GM21360 (cell line): ENCODE results near the gene GPR78.

ENCODE experiments used
- ATAC-seq: cut with Tn5 transposase; IDR thresholded peaks from one replicate; pipeline ENCODE4 v1.9.1; 2021; ENCODE audit warnings: mild to moderate bottlenecking, moderate library complexity; ENCODE audit not compliant: unreplicated experiment

The GPR78 gene

GRCh38 chr4:8585721-8586212 lies 5.6 kb downstream of the GPR78 start:
- no peak for ATAC-seq

- ATAC-seq: no peak
Measured at GRCh38 chr4:8586246-8586645, 6.1 kb downstream of the GPR78 start.

DNA sequence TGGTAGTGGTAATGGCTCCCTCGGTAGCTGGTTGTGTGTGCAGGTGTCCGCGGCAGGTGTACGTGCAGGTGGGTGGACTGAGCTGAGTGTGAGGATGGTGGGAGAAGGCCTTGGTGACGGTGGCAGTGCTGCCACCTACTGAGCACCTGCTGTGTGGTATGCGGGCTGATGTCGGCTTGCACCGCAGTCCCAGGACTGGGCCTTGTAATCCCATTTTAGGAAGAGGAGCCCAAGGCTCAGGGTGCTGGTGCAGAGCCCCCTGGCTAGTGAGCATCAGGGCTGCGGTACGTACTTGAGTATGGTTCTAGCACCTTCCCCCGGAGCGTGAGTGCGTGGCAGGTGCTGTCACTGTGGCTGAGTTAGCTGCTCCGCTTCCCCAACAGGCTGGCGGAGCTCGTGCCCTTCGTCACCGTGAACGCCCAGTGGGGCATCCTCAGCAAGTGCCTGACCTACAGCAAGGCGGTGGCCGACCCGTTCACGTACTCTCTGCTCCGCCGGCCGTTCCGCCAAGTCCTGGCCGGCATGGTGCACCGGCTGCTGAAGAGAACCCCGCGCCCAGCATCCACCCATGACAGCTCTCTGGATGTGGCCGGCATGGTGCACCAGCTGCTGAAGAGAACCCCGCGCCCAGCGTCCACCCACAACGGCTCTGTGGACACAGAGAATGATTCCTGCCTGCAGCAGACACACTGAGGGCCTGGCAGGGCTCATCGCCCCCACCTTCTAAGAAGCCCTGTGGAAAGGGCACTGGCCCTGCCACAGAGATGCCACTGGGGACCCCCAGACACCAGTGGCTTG lies 6.7 kb downstream of the GPR78 start:
- ATAC-seq: no peak

DNA sequence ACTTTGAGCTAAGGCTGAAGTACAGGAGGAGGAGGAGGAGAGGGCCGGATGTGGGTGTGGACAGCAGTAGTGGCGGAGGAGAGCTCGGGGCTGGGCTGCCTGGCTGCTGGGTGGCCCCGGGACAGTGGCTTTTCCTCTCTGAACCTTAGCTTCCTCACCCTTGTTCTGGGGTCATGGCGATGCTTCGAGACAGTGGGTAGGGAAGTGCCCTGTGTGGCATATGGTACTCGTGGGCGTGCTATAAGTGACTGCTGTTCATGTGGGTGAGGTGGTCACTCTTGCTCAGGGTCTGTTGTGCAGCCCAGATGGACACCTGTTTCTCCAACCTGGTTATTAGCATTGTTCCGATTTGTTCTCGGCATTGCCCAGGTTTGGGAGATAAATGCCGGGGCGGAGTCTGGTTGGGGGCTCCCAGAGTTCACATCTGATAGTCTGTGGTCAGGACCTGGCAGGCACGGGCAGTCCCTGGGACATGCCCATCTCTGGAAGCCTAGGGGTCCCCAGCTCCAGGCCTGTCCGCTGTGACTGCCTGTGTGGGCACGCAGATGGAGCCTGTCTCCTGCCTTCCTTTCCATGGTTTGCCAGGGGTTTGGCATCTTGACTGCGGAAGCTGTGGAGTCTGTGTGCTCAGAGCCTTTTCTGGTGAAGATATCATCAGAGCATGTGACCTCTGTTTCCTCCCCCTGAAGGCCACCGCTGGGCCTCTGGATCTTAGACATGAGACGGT lies 7.4 kb downstream of the GPR78 start:
- ATAC-seq: no peak

- ATAC-seq: no peak
Measured at GRCh38 chr4:8588196-8588470, 7.9 kb downstream of the GPR78 start.

DNA sequence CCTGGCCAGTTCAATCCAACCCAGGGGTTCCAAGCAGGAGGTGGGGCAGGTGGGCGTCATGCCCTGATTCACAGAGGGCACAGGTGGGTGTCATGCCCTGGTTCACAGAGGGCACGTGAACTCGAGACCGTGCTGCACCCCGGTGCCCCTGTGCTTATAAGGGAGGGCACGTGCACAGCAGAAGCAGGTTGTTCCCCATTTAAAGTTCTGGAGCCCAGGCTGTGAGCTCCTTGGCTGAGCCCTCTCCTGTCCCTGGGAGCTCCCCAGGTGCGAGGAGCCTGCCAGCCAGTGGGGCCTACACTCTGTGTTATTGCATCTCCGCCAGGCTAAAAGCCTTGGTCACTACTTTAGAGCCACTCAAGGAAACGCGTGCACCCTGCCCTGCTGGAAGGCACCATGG lies 9.1 kb downstream of the GPR78 start:
- no peak for ATAC-seq

DNA sequence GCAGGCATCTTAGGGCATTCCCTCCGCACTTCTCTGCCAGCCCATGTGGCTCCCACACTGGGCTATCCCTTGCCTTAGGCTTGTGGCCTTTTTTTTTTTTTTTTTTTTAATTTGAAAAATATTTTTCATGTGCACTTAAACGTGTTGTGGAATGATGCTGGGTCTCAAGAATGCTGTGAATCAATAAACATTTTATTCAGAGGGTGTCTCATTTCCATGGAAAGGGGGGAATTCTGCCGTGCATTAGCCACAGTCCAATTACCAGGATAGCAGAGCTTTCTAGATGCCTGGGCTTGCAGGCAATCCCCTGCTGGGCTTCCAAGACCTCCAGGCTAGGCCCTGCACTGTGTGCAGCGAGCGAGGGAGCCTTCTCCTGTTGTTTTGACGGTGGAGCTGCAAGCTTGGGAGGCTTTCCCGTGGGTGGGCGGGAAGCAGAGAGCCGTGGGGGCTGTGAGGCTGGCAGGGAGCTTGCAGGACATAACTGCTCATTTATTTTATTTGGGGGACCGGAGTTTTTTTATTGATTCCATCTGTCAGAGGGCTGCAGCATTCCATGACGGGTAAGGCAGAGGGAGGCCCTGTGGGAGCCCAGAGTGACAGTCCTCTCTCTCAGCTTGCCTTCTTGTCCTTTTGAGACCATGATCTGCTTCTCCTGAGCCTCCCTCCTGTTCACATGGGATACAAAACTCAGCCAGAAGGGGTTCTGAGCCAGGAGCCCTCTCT lies 9.8 kb downstream of the GPR78 start:
- no peak for ATAC-seq

DNA sequence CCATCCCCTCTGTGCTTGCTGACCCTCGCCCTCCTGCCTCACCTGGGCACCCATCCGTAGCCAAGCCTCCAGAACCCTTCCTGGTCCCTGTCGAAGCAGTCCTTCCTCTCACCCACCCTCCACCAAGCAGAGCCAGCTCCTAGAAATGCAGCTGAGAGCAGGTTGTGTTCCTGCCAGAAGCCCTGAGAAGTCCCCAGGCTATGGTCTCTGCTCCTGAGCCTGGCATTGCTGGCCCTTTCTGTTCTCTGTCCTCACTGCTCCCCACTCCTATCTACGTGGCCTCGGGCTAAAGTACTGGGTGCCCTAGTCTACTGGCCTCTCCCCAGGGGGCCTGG lies 10.3 kb downstream of the GPR78 start:
- ATAC-seq: no peak

DNA sequence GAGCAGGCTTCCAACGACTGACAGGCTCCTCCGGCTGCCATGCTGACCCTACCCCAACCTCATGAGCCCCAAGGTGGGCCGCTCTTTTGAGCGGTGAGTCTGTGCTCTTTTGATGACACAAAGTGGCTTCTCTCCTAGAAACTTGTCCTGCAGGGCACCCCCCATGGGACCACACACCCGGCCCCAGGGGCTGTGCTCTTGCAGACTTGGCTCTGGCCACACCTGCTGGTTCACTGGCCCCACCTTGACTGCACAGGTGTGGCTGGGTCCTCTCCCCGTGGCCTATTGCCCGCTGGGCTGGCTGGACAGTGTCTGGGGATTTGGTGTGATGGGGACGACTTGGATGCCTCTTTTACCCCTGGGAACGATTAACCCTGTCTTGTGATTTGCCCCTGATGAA lies 10.9 kb downstream of the GPR78 start:
- ATAC-seq: no peak

DNA sequence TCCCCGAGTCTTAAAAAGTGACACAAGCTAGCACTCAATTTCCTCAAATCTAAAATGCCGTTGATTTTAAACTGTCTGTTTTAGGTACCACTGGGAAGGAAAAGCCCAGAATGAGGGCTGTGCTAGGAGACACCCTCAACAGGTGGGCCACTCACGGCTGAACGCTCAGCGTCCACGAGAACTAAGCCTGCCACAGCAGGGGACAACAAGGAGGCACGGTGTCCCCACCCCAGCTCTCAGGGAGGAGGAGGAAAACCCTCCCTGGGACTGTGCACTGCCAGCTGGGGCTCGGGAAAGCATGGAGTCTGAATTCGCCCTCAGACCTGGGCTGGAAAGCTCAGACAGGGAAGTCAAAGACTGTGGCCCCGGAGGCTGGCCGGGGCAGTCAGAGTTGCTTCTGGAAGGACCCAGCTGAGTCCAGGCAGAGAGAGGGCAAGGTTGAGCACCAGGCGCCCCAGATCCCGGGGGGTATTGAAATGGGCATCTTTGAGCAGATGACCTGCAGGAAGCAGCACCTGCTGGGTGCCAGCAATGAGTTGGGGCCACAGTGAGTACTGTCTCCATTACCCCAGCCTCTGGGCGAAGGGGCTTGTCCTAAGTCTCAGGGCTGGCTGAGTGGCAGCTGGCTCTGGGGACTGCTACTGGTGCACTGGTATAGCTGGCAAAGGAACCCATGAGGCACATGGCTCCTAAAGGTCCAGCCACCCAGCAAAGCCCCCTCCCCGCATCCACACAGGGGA lies 11.6 kb downstream of the GPR78 start:
- no peak for ATAC-seq

DNA sequence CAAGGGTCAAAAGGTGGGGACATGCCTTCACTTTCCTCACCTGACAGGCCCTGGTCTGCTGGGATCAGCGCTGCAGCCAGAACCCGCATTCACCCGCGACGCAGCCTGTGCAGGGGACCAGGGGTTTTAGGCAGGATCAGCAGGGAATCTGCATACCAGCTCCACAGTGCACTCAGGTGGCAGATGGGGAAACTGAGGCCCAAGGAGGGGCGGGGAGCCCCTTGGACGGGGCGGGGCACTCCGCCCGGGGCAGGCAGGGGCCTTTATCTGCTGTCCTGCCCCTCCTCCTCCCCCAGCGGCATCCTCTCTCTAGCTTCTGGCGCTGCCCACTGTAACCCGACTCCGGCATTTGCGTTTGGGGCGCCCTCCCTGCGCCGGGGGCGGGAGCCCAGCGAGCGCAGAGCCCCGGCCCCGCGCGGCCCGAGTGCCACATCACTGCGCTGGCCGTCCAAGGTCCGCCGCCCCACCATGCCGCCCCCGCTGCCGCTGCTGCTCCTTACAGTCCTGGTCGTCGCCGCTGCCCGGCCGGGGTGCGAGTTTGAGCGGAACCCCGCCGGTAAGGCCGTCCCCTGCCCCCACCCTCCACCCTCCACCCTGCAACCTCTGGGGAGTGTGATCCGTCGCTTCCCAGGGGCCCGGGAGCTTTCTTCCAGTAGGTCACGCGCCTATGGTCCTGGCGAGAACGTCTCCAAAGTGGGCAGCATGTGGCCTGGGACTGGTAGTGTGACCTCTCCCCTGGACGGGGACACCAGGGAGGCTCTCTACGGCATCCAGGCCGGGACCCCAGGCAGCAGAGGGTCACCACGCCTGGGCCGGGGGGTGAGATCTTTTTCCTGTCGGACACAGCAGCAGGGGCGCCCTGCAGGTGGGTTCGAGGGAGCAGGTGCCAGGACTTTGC lies 12.4 kb downstream of the GPR78 start, which contains the start of gene CPZ:
TSS of gene CPZ (plus strand) at position 400 of the 898 bp plus-strand sequence. CDS start at position 469, 69 bp downstream.
- ATAC-seq: no peak

DNA sequence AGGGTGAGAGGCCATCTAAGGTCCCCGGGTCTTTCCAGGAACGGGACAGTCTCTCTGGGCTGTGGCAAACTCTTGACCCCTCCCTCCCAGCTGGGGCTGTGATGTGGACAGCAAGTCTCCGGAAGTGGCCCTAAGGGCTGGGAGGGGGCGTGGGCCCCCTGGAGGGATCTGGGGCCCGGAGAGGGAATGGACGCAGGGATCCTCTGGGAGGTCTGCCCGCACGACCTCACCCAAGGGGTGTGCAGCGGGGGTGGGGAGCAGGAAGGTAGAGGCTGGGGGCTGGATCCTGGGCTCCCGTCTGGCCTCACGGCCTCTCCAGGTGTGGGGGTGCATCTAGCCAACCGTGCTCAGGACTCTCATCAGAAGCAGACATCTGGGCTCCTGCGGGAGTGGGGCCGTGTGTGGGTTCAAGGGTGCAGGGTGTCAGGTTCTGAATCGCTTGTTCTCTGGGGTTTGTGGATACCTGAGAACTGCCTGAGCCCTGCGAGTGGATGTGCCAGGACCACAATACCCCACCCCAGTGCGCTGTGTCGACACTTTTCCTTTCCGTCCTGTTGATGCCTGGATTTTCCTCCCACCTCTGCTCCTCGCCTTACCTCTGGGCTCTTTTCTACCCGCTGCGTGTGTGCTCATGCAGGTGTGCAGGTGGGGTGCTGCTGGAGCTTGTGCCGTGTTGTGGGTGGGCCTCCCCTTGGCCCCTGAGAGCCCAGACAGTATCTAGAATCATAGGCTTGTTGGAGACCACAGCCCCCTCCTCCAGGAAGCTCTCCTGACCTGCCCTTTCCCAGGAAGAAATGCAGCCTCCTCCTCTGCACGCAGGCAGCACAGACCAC lies 13.3 kb downstream of the GPR78 start:
- ATAC-seq: no peak

DNA sequence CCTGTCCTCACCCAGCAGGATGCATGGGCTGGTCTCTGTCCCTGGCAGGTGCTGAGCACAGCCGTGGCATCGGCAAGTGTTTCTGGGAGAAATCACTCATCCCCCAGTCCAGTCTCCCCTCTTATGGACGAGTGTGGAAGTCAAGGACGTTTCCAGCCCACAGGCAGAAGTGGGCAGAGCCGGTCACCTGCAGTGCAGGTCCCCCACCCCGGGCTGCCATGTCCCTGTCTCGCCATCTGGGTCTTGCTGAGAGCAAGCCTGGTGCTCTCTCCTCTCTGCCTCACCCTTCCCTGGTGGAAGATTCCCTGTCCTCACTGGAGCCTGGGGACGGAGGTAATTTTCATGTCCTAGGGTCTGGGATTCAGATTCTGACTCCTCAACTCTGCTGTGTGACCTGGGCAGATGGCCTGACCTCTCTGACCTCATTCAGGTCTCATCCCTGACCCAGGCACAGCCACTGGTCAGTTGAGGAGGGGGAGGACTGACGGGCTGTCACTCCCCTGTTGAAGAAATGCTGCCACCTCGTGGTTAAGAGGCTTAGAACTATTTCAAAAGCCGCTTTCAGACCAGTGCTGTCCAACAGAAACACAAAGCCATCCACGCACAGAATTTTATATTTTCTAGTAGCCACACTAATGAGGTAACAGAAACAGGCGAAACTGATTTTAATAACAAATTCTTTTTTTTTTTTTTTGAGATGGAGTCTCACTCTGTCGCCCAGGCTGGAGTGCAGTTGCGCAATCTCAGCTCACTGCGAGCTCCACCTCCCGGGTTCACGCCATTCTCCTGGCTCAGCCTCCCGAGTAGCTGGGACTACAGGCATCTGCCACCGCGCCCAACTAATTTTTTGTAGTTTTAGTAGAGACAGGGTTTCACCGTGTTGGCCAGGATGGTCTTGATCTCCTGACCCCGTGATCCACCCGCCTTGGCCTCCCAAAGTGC lies 14.2 kb downstream of the GPR78 start:
- no peak for ATAC-seq

GRCh38 chr4:8595237-8596087 lies 15.3 kb downstream of the GPR78 start:
- ATAC-seq: no peak

DNA sequence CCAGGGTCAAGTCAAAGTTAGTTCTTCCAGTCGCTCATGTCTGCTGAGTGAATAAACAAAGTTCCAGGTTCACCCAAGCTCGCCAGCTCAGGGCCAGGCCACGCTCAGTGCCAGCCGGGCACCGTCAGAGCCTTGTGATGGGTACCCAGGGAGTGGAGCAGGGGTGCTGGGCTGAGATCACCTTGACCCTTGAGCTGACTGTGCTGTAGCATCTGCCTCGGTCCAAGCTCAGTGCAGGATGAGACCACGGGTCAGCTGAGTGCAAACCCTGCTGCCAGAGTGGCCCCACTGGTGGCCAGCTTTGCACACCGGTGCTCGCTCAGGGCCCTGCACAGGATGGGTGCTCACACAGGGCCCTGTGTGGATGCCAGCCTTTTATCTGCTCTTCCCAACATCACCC lies 16.7 kb downstream of the GPR78 start:
- ATAC-seq: no peak

DNA sequence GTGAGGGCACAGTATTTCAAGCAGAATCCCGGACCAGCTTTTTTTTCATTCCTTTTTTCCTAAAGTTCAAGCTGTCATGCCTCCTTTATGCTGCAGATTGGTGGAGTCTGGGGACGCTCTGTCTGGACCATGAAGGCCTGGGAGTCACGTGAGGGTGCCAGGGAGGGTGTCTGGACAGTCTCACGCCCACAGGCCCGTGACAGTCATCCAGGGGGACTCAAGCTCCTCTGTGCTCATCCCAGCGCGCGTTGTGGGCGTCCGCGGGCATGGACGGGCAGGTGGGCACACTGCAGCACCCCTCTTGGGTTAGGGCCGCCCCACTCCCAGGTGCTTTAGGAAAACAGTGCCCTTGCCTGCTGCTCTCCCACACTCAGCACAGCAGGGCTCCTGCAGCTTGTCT lies 17.1 kb downstream of the GPR78 start:
- ATAC-seq: no peak

DNA sequence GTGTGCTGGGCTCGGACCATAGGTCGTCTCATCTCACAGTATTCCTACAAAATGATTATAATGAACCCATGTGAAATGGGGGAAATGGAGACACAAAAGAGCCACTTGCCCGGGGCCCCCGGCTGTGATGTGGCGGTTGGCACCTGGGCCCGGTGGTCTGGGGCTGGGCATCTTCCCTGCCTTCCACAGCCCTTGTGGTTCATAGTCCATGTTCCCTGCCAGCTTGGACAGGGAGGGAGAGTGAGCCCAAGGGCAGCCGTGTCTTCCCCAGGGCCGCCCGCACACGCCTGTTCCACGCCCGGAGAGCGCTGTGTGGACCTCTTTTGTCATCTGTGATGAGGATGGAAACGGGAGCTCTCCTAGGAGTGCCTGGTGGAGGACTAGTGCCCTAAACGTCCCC lies 17.6 kb downstream of the GPR78 start:
- no peak for ATAC-seq
